Spleen (tissue), 7 donors: ENCODE results near the gene EEF1G.

Source experiments
- POLR2A ChIP-seq, 3 donors: fragments of 450-650 bp; IDR thresholded peaks; one replicate each; pipeline ENCODE4 v1.5.1; 2017; ENCODE audit warnings: antibody characterized with exemption in 3 of 3, mild to moderate bottlenecking in 1 of 3
- TF ChIP-seq, protein P1 (sequence below), 11 experiments: fragments of 200-600 bp in 7 of 11; fragments of 450-650 bp in 4 of 11; sonication (generic) in 4 of 11; IDR thresholded peaks in 8 of 11; conservative IDR thresholded peaks in 3 of 11; 1 replicate in 7 of 11; 2 replicates in 4 of 11; pipeline versions ENCODE4 v1.4.0 to v1.8.0; 2016 to 2021; ENCODE audit warnings: antibody characterized with exemption in 11 of 11, inconsistent platforms in 4 of 11, mild to moderate bottlenecking in 1 of 11
- donor health status: DM: no; HTN: no; CAD: no; lungs with moderate emphysema.
- donor health status: DM: no; HTN: no; CAD: no.
- donor health status: DM: no; HTN: no; CAD: no.

DNA sequence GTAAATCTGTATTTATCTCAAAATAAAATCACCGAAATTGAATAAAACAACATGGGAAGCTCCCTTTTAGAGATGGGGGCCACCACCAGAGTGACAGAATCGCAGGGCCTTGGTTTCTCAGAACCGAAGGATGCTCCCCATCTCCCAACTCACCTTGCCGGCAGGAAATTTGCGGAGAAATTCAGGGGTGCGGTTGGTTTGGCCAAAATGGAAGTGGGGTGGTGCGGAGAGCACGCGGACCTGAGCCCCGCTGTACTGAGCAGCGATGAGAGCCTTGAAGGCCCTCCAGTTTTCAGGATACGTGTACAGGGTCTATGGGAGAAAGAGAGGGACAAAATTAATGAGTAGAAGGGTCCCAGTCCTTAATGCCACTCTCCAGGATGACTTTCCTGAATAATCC is 1.3 kb downstream of the EEF1G start:
- TF ChIP-seq, protein P1, sequence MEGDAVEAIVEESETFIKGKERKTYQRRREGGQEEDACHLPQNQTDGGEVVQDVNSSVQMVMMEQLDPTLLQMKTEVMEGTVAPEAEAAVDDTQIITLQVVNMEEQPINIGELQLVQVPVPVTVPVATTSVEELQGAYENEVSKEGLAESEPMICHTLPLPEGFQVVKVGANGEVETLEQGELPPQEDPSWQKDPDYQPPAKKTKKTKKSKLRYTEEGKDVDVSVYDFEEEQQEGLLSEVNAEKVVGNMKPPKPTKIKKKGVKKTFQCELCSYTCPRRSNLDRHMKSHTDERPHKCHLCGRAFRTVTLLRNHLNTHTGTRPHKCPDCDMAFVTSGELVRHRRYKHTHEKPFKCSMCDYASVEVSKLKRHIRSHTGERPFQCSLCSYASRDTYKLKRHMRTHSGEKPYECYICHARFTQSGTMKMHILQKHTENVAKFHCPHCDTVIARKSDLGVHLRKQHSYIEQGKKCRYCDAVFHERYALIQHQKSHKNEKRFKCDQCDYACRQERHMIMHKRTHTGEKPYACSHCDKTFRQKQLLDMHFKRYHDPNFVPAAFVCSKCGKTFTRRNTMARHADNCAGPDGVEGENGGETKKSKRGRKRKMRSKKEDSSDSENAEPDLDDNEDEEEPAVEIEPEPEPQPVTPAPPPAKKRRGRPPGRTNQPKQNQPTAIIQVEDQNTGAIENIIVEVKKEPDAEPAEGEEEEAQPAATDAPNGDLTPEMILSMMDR (IDR thresholded peaks at IDR 0.05 in 8 of 11, conservative IDR thresholded peaks at IDR 0.05 in 3 of 11) = no peak
- TF ChIP-seq POLR2A (IDR thresholded peaks at IDR 0.05) = no peak
